Body of pancreas (tissue), 4 donors: ENCODE results near the gene TMEM156. TPM values are rescaled to one million over a fixed set of nuclear protein-coding genes. Genes with fewer than 3 reads are reported as not detected.
"Not testable (repeated sequence)": the region's sequence is repeated elsewhere in the genome, so short reads cannot be mapped to it uniquely, and the experiment has no call there.

Experiments
- ATAC-seq: fragments of 150-250 bp; one replicate; pipeline ENCODE4 v1.9.1; 2016
- DNase-seq, 4 donors: peaks; one replicate each; pipeline ENCODE4 v3.0.0-alpha.2; 2019
- H3K27ac ChIP-seq, 4 donors: fragments of 200-600 bp; sonication (generic); 1 replicate in 3 of 4; 2 replicates in 1 of 4; pipeline versions ENCODE4 v1.5.1 to v1.6.1; 2016 to 2019; ENCODE audit warnings: mild to moderate bottlenecking in 1 of 4, mixed read lengths in 1 of 4, moderate library complexity in 1 of 4
- H3K27me3 ChIP-seq, 2 donors: fragments of 200-600 bp; sonication (generic); one replicate each; pipeline ENCODE4 v1.6.0; 2016; ENCODE audit warnings: mild to moderate bottlenecking in 1 of 2
- H3K36me3 ChIP-seq, 2 donors: fragments of 200-600 bp; sonication (generic); replicated peaks in 1 of 2; 2 replicates each; pipeline ENCODE4 v1.5.1; 2016; ENCODE audit warnings: low read depth in 2 of 2; ENCODE audit not compliant: insufficient read depth in 1 of 2
- H3K4me1 ChIP-seq: fragments of 200-600 bp; sonication (generic); one replicate; pipeline ENCODE4 v1.6.0; 2016
- H3K4me3 ChIP-seq, 2 donors: fragments of 200-600 bp; sonication (generic); 1 replicate in 1 of 2; 2 replicates in 1 of 2; pipeline ENCODE4 v1.5.1; 2016 to 2019
- H3K9me3 ChIP-seq, 3 donors: fragments of 200-600 bp; sonication (generic); 1 replicate in 2 of 3; 2 replicates in 1 of 3; pipeline ENCODE4 v1.5.1; 2016
- CTCF ChIP-seq, 7 experiments: fragments of 450-650 bp in 4 of 7; fragments of 200-600 bp in 3 of 7; sonication (generic) in 3 of 7; IDR thresholded peaks; one replicate each; pipeline ENCODE4 v1.5.1; 2016 to 2019; ENCODE audit warnings: antibody characterized with exemption in 7 of 7
- POLR2A ChIP-seq, 3 donors: fragments of 450-650 bp; IDR thresholded peaks; one replicate each; pipeline ENCODE4 v1.6.1; 2016; ENCODE audit warnings: antibody characterized with exemption in 3 of 3, mild to moderate bottlenecking in 2 of 3
- WGBS, 2 donors: methylation state at CpG; one replicate each; pipeline ENCODE4 v1.1.5; 2017; 5-methylcytosine and 5-hydroxymethylcytosine counted together
- intact Hi-C: fragments of 100-400 bp; cut with DNase I; formaldehyde crosslinking; loops from one replicate; pipeline ENCODE4 v1.15.1; 2023
- total RNA-seq, 2 donors: library from RNA; depleted of rRNA; stranded (reverse); fragments of >200 nt; gene quantifications; one replicate each; pipeline ENCODE4 v1.1.0, GENCODE V29; 2016

Gene TMEM156
- total RNA-seq, 2 donors from 2014 or later, result 2.9 TPM; not detected in 1

GRCh38 chr4:38948551-38948950, 83.7 kb downstream of the TMEM156 start:
- intact Hi-C loops, result no loop called here
- H3K36me3 ChIP-seq, result peaks cover 0 to 5% of the 10 kb centered on the region in 2 donors

GRCh38 chr4:38946919-38947318, 85.3 kb downstream of the TMEM156 start:
- H3K27ac ChIP-seq, result no peak overlapping the region
- no peaks in the 10 kb centered on the region for H3K27me3 ChIP-seq
- DNase-seq, result no peak
- H3K36me3 ChIP-seq, result peaks cover 0 to 5% of the 10 kb centered on the region in 2 donors
- no peak for TF ChIP-seq CTCF (IDR thresholded peaks at IDR 0.05)
- no peak for TF ChIP-seq POLR2A (IDR thresholded peaks at IDR 0.05)
- no peaks in the 10 kb centered on the region for H3K4me1 ChIP-seq
- intact Hi-C loops, result no loop called here
- no peaks in the 10 kb centered on the region for H3K9me3 ChIP-seq
- no peak for ATAC-seq
- 82 to 92% methylated on average over 3 of the region's 3 CpGs for WGBS, 2 donors
- no peak overlapping the region for H3K4me3 ChIP-seq

More at GRCh38 chr4:38948551-38948950, 83.7 kb downstream of the TMEM156 start:
- WGBS, 2 donors, result 58 to 64% methylated on average over 2 of the region's 2 CpGs
- ATAC-seq (peak; percentile 61), DNase-seq (peak in 3 of 4 donors; percentile 12 to 17 (median 16))
- H3K9me3 ChIP-seq, result no peaks in the 10 kb centered on the region
- TF ChIP-seq POLR2A (IDR thresholded peaks at IDR 0.05) (no peak), CTCF (IDR thresholded peaks at IDR 0.05) (no peak)
- no peaks in the 10 kb centered on the region for H3K27me3 ChIP-seq
- no peak overlapping the region for H3K4me3 ChIP-seq
- H3K27ac ChIP-seq, result no peak overlapping the region
- H3K4me1 ChIP-seq, result no peaks in the 10 kb centered on the region

GRCh38 chr4:38944440-38944839, 87.8 kb downstream of the TMEM156 start:
- 86 to 94% methylated on average over 8 to 9 of the region's 9 CpGs for WGBS, 2 donors
- Histone ChIP-seq H3K27ac (no peak overlapping the region), H3K9me3 (no peaks in the 10 kb centered on the region), H3K27me3 (no peaks in the 10 kb centered on the region), H3K4me1 (no peaks in the 10 kb centered on the region), H3K36me3 (peaks cover 0 to 7% of the 10 kb centered on the region in 2 donors), H3K4me3 (no peak overlapping the region)
- DNase-seq, result no peak
- TF ChIP-seq POLR2A (IDR thresholded peaks at IDR 0.05), result no peak
- no peak for TF ChIP-seq CTCF (IDR thresholded peaks at IDR 0.05)
- intact Hi-C loops, result no loop called here
- no peak for ATAC-seq

- intact Hi-C loops, result no loop called here
- 77 to 87% methylated on average over 4 of the region's 4 CpGs for whole genome bisulfite sequencing, 2 donors
- DNase-seq (peak; percentile 15 to 53 (median 35)), ATAC-seq (no peak)
- peaks cover 0 to 11% of the 10 kb centered on the region in 2 donors for H3K36me3 ChIP-seq
- no peak overlapping the region for H3K4me3 ChIP-seq
- no peaks in the 10 kb centered on the region for H3K27me3 ChIP-seq
- H3K27ac ChIP-seq, result no peak overlapping the region
- TF ChIP-seq POLR2A (IDR thresholded peaks at IDR 0.05) (no peak), CTCF (IDR thresholded peaks at IDR 0.05) (no peak)
- no peaks in the 10 kb centered on the region for H3K9me3 ChIP-seq
- no peaks in the 10 kb centered on the region for H3K4me1 ChIP-seq
These were observed 88.9 kb downstream of the TMEM156 start for GRCh38 chr4:38943343-38943742.

GRCh38 chr4:38941906-38942305, 90.3 kb downstream of the TMEM156 start:
- WGBS, 2 donors, result 76 to 78% methylated on average over 3 of the region's 3 CpGs
- DNase-seq, H3K27me3 ChIP-seq, H3K4me3 ChIP-seq, ATAC-seq, H3K4me1 ChIP-seq, H3K27ac ChIP-seq, intact Hi-C loops, H3K9me3 ChIP-seq: not testable (repeated sequence)
- peaks cover 0 to 14% of the 10 kb centered on the region in 2 donors for H3K36me3 ChIP-seq
